CD14-positive monocyte (primary cell): ENCODE data around the gene MARCHF9. TPM values are rescaled to one million over a fixed set of nuclear protein-coding genes. Genes with fewer than 3 reads are reported as not detected.

ENCODE experiments used
- DNase-seq, 3 donors: peaks; one replicate each; pipeline ENCODE4 v3.0.0-alpha.2; 2011 to 2022
- H2AFZ ChIP-seq: 2 replicates; pipeline ENCODE4 v1.6.0; 2012; ENCODE audit warnings: mild to moderate bottlenecking, low read depth, low read length, inconsistent platforms; ENCODE audit not compliant: insufficient read depth, poor library complexity, severe bottlenecking
- H3K27ac ChIP-seq, 2 donors: 1 replicate in 1 of 2; 2 replicates in 1 of 2; pipeline ENCODE4 v1.5.1; 2012 to 2013; ENCODE audit warnings: low read length in 2 of 2, control low read depth in 1 of 2, inconsistent platforms in 1 of 2, low read depth in 1 of 2, mild to moderate bottlenecking in 1 of 2
- H3K27me3 ChIP-seq, 2 donors: one replicate each; pipeline versions ENCODE4 v1.6.0 to v1.6.1; 2011 to 2013; ENCODE audit warnings: low read length in 2 of 2; ENCODE audit not compliant: control insufficient read depth in 2 of 2, insufficient read depth in 2 of 2
- H3K36me3 ChIP-seq, 2 donors: replicated peaks in 1 of 2; 1 replicate in 1 of 2; 2 replicates in 1 of 2; pipeline versions ENCODE4 v1.5.1 to v1.6.1; 2012 to 2013; ENCODE audit warnings: low read length in 2 of 2, control low read depth in 1 of 2, inconsistent platforms in 1 of 2, mild to moderate bottlenecking in 1 of 2; ENCODE audit not compliant: insufficient read depth in 2 of 2, control insufficient read depth in 1 of 2
- H3K4me1 ChIP-seq, 2 donors: 1 replicate in 1 of 2; 2 replicates in 1 of 2; pipeline versions ENCODE4 v1.5.1 to v1.6.1; 2012 to 2013; ENCODE audit warnings: low read length in 2 of 2, control low read depth in 1 of 2, inconsistent platforms in 1 of 2, mild to moderate bottlenecking in 1 of 2, moderate library complexity in 1 of 2; ENCODE audit not compliant: insufficient read depth in 2 of 2, control insufficient read depth in 1 of 2
- H3K4me2 ChIP-seq: replicated peaks from 2 replicates; pipeline ENCODE3; 2012; ENCODE audit warnings: low read length, moderate library complexity, mild to moderate bottlenecking; ENCODE audit not compliant: poor library complexity, severe bottlenecking; ENCODE audit errors: extremely low read depth
- H3K4me3 ChIP-seq, 3 experiments: fragments of 200-600 bp in 1 of 3; sonication (generic) in 1 of 3; replicated peaks in 1 of 3; 1 replicate in 2 of 3; 2 replicates in 1 of 3; pipeline ENCODE4 v1.5.1; 2011 to 2013; ENCODE audit warnings: low read length in 3 of 3, mild to moderate bottlenecking in 3 of 3, control low read depth in 2 of 3, low read depth in 2 of 3, inconsistent platforms in 1 of 3, moderate library complexity in 1 of 3
- H3K79me2 ChIP-seq: 2 replicates; pipeline ENCODE4 v1.6.0; 2012; ENCODE audit warnings: mild to moderate bottlenecking, control low read depth, inconsistent platforms, low read length, moderate library complexity; ENCODE audit not compliant: insufficient read depth
- H3K9ac ChIP-seq: 2 replicates; pipeline ENCODE4 v1.6.0; 2017; ENCODE audit warnings: low read length, mild to moderate bottlenecking; ENCODE audit not compliant: insufficient read depth, poor library complexity, severe bottlenecking
- H3K9me3 ChIP-seq, 2 donors: replicated peaks in 1 of 2; 1 replicate in 1 of 2; 2 replicates in 1 of 2; pipeline versions ENCODE4 v1.5.1 to v1.6.1; 2012 to 2013; ENCODE audit warnings: low read length in 2 of 2, control low read depth in 1 of 2; ENCODE audit not compliant: control insufficient read depth in 1 of 2, insufficient read depth in 1 of 2
- H4K20me1 ChIP-seq: 2 replicates; pipeline ENCODE4 v1.6.0; 2012; ENCODE audit warnings: mild to moderate bottlenecking, low read length, control low read depth, moderate library complexity; ENCODE audit not compliant: insufficient read depth
- H3K27ac Mint-ChIP-seq, 7 donors: one replicate each; pipeline ENCODE4 v1.8.0; 2020; ENCODE audit warnings: mild to moderate bottlenecking in 7 of 7, mixed read lengths in 7 of 7, moderate library complexity in 6 of 7, inconsistent platforms in 2 of 7
- H3K27me3 Mint-ChIP-seq, 3 donors: one replicate each; pipeline ENCODE4 v1.8.0; 2021 to 2022; ENCODE audit warnings: low read depth in 3 of 3, mild to moderate bottlenecking in 3 of 3, mixed read lengths in 3 of 3, moderate library complexity in 3 of 3, inconsistent platforms in 1 of 3
- H3K36me3 Mint-ChIP-seq, 2 donors: one replicate each; pipeline ENCODE4 v1.8.0; 2020; ENCODE audit warnings: mixed read lengths in 2 of 2, inconsistent platforms in 1 of 2, mild to moderate bottlenecking in 1 of 2
- H3K4me1 Mint-ChIP-seq: one replicate; pipeline ENCODE4 v1.8.0; 2020; ENCODE audit warnings: mild to moderate bottlenecking, mixed read lengths
- H3K4me3 Mint-ChIP-seq, 2 donors: one replicate each; pipeline ENCODE4 v1.8.0; 2020; ENCODE audit warnings: mild to moderate bottlenecking in 2 of 2, mixed read lengths in 2 of 2, moderate library complexity in 1 of 2
- H3K9me3 Mint-ChIP-seq, 7 donors: one replicate each; pipeline ENCODE4 v1.8.0; 2020 to 2022; ENCODE audit warnings: mixed read lengths in 7 of 7, mild to moderate bottlenecking in 6 of 7, moderate library complexity in 6 of 7, inconsistent platforms in 2 of 7
- CTCF ChIP-seq: fragments of 200-600 bp; IDR thresholded peaks from one replicate; pipeline ENCODE4 v1.8.0; 2022; ENCODE audit warnings: antibody characterized with exemption, mild to moderate bottlenecking
- WGBS: methylation state at CpG from one replicate; pipeline ENCODE4 v1.1.5; 2013; ENCODE audit warnings: missing lambda C conversion rate; ENCODE audit not compliant: insufficient coverage; 5-methylcytosine and 5-hydroxymethylcytosine counted together
- intact Hi-C, 2 donors: fragments of 100-400 bp; cut with micrococcal nuclease; formaldehyde crosslinking; loops; one replicate each; pipeline versions ENCODE4 v1.15.0 to v1.15.1; 2023
- polyA plus RNA-seq, 3 donors: library from polyadenylated mRNA; depleted of rRNA in 1 of 3; unstranded in 2 of 3; stranded (reverse) in 1 of 3; fragments of 300-500 nt in 2 of 3; fragments of >200 nt in 1 of 3; fragmentation: Illumina TruSeq in 2 of 3; gene quantifications; 1 replicate in 2 of 3; 2 replicates in 1 of 3; pipeline ENCODE4 v1.2.3, GENCODE V29; 2012 to 2021

The MARCHF9 gene
- polyA plus RNA-seq, 3 donors = 0.14 to 9.5 (median 0.23) TPM

GRCh38 chr12:57806677-57807076 is 51.8 kb downstream of the MARCHF9 start:
- Mint-ChIP-seq H3K36me3 (peaks cover 36 to 54% of the 10 kb centered on the region in 2 donors), H3K4me3 (no peak overlapping the region), H3K4me1 (peaks cover 9% of the 10 kb centered on the region), H3K27me3 (peaks cover 0 to 5% (median 2%) of the 10 kb centered on the region in 3 donors), H3K9me3 (peaks cover 0 to 2% (median 0%) of the 10 kb centered on the region in 7 donors), H3K27ac (no peak overlapping the region)
- peaks cover 6 to 7% of the 10 kb centered on the region in 2 donors for H3K4me1 ChIP-seq
- peaks cover 29 to 63% of the 10 kb centered on the region in 2 donors for H3K36me3 ChIP-seq
- DNase-seq = no peak
- H2AFZ ChIP-seq = no peak overlapping the region
- no peak overlapping the region for H3K9ac ChIP-seq
- H3K27ac ChIP-seq = no peak overlapping the region
- TF ChIP-seq CTCF = no peak
- no peaks in the 10 kb centered on the region for H4K20me1 ChIP-seq
- WGBS = 100% methylated on average over 2 of the region's 3 CpGs
- no peaks in the 10 kb centered on the region for H3K9me3 ChIP-seq
- no peak overlapping the region for H3K4me3 ChIP-seq
- no peak overlapping the region for H3K4me2 ChIP-seq
- intact Hi-C loops = no loop called here
- no peaks in the 10 kb centered on the region for H3K27me3 ChIP-seq
- no peaks in the 10 kb centered on the region for H3K79me2 ChIP-seq

GRCh38 chr12:57807285-57807684 is 52.4 kb downstream of the MARCHF9 start:
- Histone ChIP-seq H3K36me3 (peaks cover 23 to 57% of the 10 kb centered on the region in 2 donors), H3K9me3 (no peaks in the 10 kb centered on the region), H2AFZ (no peak overlapping the region), H3K4me3 (no peak overlapping the region), H3K9ac (no peak overlapping the region), H3K4me2 (no peak overlapping the region), H3K4me1 (peaks cover 6 to 7% of the 10 kb centered on the region in 2 donors), H3K79me2 (no peaks in the 10 kb centered on the region), H3K27me3 (no peaks in the 10 kb centered on the region), H3K27ac (no peak overlapping the region), H4K20me1 (no peaks in the 10 kb centered on the region)
- H3K9me3 Mint-ChIP-seq = peaks cover 0 to 4% (median 0%) of the 10 kb centered on the region in 7 donors
- 95% methylated on average over 9 of the region's 9 CpGs for WGBS
- no peak overlapping the region for H3K4me3 Mint-ChIP-seq
- intact Hi-C loops = no loop called here
- H3K36me3 Mint-ChIP-seq = peaks cover 30 to 48% of the 10 kb centered on the region in 2 donors
- H3K27ac Mint-ChIP-seq = no peak overlapping the region
- H3K4me1 Mint-ChIP-seq = peaks cover 9% of the 10 kb centered on the region
- TF ChIP-seq CTCF = no peak
- DNase-seq = no peak
- H3K27me3 Mint-ChIP-seq = peaks cover 0 to 5% (median 2%) of the 10 kb centered on the region in 3 donors
